Right hindlimb (tissue), 1 donor: ENCODE measurements around the gene TAOK1.

Experiments
- DNase-seq: peaks from one replicate; pipeline ENCODE4 v3.0.0-alpha.2; 2018

Gene TAOK1

GRCh38 chr17:29572691-29573557 is 182.8 kb downstream of the TAOK1 start:
- DNase-seq, result peak; percentile 83

DNA sequence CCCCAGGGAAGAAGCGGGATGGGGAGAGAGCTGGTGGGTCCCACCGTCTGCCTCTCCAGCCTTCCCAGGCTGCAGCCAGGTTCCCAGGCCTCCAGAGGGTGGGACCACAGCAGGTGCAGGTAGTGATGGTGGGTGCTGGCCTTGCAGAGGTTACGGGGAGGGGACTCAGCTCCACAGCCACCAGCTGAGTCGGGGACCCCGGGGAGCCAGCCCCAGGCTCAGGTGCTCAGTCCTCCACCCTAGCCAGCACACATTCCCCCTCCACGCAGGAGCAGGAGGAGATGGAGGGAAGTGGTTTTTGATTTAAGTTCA is 183.4 kb downstream of the TAOK1 start:
- DNase-seq, result peak; percentile 31

DNA sequence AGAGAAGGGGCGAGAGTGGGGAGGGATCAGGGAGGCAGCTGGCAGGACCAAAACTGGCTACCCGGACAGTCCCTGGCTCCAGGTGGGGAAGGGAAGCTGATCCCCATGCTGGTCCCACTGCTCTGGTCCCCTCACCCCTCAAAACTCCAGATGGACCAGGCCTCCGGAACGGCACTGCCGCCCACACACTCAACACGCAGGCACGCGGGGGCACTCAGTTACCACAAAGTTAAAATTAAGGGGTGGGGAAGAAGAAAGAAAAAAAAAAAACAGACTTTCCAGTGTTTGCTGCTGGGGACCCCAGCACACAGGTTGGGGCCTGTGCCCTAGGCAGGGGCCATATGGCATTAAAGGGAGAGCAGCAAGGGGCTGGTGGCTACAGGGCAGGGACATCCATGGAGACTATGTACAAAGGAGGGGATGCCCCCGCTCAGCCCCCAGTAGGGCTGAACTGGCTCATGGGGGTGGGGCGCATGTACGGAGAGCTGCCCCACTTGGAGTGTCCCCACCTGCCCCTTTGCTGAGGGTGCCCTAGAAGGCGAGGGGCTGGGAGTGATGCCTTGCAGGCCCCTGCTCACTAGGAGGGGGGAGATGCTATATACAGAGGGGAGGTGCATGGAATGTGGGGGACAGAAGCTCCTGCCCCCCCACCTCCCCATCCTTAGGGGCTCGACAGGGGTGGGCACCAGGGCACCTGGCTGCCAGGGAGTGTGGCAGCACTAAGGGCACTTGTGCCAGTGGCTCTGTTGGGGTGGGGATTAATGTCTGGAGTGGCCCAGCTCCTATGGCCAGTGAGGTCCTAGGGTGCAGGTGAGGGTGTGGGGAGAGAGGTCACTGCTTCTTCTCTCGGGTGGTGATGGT is 183.9 kb downstream of the TAOK1 start:
- DNase-seq, result no peak

- DNase-seq, result no peak
Measured at GRCh38 chr17:29574732-29575510, 184.8 kb downstream of the TAOK1 start.

DNA sequence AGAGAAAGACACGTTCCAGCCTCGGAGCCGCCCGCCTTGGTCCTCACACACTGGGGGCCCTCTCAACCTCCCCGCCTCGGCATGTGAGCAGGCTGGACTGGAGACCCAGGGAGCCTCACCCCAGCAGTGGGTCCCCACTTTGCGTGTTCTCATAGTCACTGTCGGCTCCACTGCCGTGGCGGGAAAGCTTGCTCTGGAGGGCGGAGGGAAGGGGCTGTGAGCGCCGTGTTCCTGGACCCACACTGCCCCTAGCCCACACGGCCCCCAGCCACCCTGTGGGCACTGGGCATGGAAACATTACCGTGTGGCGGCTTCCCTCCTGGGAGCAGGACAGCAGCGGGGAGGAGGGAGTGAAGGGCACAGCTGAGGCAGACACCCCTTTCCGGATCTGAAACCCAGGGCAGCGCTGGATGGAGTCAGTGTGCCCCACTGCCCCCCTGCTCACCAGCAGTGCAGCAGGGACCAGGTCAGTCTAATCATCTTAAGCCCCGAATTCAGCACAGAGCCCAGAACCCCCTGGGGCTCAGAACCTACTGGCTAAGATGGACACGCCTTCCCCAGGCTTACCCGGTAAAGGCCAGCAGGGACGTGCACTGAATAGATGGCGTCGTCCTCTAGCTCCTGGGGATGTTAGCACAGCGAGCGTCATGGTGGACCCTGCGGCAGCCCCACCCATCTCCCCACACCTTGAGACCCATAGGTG is 185.5 kb downstream of the TAOK1 start:
- DNase-seq, result peak; percentile 16

GRCh38 chr17:29576214-29577000 is 186.2 kb downstream of the TAOK1 start:
- DNase-seq, result peak; percentile 17

- peak; percentile 18 for DNase-seq
Measured at GRCh38 chr17:29577001-29577370, 186.8 kb downstream of the TAOK1 start.

GRCh38 chr17:29577385-29578211 is 187.4 kb downstream of the TAOK1 start:
- DNase-seq, result peak; percentile 85

DNA sequence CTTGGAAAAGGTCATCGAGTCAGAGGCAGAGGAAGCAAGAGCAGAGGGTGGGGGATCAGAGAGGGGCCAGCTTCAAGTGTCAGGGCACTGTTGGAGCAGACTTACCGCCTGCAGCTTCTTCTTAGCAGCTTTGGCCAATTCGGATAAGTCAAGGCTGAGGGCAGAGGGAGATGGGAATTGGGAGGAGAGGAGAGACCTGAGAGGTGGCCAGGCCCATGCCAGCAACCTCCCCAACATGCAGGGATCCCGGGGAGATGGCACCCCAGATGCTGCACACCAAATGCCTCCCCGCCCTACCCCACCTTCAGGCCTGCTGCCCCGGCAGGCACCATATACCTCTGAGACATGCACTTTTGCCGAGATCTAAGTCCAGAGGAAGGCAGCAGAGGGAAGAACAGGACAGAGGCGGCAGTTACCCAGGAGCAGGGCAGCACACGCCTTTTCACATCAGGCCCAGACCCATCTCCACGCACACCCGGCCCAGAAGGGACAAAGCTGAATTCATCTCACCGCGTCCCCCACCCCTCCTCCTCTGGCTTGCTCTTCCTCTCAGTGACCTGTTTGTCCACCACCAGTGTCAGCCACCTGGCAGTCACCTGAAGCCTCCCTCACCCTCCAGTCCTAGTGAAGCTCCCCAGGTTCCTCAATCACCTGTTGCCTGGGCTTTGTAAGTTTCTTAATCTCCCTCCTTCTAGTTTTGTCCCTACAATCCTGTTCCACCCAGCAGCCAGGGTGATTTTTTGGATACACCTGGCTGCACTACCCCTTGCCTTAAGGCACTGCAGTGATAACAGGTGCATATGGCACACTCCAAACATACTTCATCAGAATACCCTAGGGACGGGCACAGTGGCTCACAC is 188.7 kb downstream of the TAOK1 start:
- no peak for DNase-seq

- DNase-seq, result peak; percentile 84
Measured at GRCh38 chr17:29579866-29580771, 190.0 kb downstream of the TAOK1 start.

- DNase-seq, result peak; percentile 19
Measured at GRCh38 chr17:29581583-29582253, 191.6 kb downstream of the TAOK1 start.

DNA sequence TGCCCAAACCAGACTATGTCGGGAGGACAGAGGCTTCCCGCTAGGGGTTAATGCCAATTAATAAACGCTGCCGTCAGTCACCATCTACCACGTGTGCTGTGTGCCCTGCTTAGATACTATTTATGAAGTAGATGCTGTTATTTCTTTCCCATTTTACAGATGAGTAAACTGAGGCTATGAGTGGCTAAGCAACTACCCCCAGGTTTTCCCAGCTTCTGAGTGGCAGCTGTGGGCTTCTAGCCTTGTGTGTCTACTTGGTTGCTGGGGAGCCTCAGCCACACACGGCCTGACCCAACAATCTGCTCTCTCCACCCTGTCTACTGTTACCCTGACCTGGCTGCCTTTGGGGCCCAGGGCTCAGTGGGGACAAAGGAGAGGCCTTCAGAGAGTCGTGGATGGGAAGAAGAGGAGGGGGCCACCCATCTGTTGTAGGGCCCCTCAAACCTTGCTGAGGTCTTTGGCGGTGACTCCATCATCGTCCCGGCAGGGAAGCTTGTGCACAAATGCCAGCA is 192.1 kb downstream of the TAOK1 start:
- DNase-seq, result peak; percentile 17

DNA sequence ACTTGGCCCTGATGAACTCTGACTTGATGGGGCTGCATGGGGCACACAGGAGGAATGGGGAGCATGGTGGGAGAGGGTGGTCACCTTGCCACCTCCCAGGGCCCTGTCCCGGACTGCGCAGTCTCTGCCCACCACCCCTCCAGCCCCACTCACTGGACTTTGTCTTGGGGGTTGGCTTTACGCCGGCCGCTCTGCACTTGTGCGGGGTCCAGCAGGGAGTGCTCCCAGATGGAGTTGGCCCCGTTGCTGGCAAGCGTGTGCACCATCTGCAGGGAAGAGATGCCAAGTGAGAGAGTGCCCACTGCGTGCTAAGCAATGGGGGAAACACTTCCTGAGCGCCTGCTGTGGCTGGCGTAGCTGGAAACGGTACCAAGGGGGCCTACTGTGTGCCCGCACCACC is 192.6 kb downstream of the TAOK1 start:
- peak; percentile 28 for DNase-seq

DNA sequence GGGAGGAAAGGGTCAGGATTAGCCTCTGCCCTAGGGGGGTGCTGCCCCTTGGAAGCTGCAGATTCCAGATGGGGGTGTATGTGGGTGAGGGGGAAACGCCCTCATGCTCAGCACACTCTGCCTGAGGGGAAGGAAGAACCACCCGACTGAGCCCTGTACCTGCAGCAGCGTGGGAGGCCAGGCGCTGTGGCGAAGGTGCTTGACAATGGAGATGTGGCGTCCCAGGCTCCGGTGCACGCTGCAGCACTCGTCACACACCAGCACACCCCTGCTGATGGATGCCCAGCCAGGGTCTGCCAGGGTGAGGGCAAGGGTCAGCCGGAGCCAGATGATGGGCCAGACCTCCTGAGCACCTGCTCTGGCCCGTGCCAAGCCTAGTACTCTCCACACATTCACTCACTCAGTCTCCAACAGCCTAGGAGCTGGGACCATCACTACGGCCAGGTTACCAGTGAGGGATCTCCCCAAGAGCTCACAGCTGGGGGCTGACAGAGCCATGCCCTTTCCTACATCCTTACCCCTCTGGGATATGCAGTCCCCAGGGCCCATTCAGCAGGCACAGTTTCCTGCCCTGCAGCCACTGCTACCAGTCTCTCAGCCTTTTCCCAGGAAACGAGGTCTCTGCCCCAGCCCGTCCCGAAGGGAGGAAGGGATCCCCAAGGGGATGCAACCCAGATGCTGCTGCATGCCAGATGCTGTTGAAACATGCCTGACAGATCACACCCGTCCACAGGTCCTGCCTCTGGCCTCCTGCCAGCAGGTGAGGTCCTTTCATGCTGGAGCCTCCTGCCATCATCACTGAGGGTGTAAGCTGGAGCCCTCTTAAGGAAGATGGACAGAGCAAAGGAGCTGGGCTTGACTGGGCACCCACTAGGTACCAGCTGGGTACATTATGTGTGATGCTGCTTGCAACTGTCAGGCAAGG is 193.4 kb downstream of the TAOK1 start:
- DNase-seq, result no peak

DNA sequence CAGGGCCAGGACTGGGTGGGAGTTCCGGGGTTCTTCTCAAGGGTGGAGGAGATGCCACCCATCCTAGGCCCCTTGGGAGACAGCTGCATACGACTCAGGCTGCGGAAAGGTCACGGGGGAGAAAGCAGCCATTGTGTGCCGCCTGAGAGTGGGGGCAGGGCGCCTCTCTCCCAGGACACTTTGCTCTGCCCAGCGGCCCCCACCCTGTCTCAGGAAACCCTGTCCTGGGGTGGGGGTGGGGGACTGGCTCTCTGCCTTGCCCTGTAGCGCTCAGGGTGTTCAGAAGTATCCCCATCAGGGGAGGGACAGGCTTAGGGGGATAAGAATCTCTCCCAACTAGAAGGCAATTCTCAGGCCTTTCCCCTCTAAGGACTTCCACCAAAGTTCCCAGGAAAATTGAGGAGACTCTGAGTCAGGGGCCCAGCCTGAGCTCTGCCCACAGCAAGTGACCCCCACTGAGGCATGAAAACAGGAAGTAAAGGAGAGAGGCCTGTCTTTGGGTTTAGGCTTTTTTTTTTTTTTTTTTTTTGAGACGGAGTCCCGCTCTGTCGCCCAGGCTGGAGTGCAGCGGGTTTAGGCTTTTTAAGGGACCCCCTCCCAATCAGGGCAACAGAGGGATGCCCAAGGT is 194.4 kb downstream of the TAOK1 start:
- DNase-seq, result peak; percentile 23

DNA sequence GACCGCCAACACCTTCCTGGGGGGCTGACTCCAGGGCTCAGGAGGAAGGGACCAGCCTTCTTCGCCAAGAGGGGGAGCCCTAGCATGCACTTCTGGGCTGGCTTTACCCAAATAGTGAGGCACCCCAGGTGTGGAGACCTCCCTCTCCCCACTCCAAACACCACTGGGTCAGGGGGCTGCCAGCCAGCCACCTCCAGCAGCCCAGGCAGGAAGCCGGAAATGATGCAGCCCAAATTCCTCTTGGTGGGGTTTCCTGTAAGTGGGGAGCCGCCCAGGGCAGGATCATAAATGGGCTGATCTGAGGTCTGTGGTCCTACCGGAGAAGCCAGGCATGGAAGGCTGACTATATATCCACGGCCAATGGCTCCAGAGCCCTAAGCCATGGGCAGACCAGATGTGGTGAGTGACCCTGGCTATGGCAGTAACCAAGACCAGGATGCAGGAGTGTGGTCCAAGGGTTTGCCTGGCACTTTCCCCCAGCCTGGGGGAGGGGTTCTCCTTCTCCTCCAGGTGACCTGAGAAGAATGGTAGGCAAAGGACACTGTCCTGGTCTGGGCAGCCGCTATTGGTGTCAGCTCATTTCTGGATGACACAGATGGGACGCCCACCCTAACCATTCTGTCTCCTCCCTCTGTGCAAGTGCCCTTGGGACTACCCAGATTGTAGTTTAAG is 195.1 kb downstream of the TAOK1 start:
- DNase-seq, result peak; percentile 29
